NCI-H524 (cell line): ENCODE results near the gene BRD1.

Experiments
- DNase-seq, 2 experiments: peaks; one replicate each; lab custom pipeline; 2025; lab: John Stamatoyannopoulos, UW

Gene BRD1

DNA sequence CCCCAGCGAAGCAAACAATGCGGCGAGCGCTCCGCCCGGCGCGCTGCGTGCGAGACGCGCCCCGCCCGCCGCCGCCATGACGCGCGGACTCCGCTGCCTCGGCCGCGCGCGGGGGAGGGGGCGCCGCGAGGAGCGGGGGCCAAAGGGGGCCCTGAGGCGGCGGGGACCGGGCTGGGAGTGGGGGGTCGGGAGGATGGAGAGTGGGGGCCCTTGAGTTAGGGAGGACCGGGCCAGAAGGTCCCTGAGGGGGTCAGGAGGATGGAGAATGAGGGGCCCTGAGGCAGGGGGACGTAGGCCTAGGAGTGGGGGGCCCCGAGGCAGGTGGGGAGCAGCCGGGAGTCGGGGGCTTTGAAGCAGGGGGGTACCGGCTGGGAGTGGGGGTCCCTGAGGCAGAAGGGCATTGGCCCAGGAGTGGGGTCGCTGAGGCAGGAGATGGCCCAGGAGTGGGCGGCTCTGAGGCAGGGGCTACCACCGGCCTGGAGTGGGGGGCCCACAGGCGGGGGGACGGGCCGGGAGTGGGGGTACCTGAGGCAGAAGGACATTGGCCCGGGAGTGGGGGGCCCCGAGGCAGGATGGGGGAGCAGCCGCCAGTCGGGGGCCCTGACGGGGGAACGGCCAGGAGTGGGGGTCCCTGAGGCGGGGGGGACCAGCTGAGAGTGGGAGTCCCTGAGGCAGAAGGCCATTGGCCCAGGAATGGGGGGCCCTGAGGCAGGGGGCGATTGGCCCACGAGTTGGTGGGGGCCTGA lies at the start of gene BRD1:
Gene BRD1, minus strand, starts transcription at position 21 of the 746 bp plus-strand sequence. CDS start 3,556 bp downstream, outside the sequence.
- DNase-seq = peak in 1 of 2 experiments; percentile 36

GRCh38 chr22:49873228-49873940 lies 45.7 kb upstream of the BRD1 start:
- no peak for DNase-seq

GRCh38 chr22:49872347-49872746 lies 44.7 kb upstream of the BRD1 start:
- DNase-seq = no peak

DNA sequence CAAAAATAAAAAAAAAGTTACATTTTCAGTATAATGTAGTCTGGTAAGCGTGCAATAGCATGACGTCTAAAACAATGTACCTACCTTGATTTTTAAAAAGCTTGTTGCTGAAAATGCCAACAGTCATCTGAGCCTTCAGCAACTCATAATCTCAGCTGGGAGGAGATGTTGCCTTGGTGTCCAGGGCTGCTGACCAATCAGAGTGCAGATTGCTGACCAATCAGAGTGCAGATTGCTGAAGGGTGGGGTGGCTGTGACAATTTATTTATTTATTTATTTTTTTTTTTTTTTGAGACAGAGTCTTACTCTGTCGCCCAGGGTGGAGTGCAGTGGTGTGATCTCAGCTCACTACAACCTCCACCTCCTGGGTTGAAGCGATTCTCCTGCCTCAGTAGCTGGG lies 43.8 kb upstream of the BRD1 start:
- no peak for DNase-seq

DNA sequence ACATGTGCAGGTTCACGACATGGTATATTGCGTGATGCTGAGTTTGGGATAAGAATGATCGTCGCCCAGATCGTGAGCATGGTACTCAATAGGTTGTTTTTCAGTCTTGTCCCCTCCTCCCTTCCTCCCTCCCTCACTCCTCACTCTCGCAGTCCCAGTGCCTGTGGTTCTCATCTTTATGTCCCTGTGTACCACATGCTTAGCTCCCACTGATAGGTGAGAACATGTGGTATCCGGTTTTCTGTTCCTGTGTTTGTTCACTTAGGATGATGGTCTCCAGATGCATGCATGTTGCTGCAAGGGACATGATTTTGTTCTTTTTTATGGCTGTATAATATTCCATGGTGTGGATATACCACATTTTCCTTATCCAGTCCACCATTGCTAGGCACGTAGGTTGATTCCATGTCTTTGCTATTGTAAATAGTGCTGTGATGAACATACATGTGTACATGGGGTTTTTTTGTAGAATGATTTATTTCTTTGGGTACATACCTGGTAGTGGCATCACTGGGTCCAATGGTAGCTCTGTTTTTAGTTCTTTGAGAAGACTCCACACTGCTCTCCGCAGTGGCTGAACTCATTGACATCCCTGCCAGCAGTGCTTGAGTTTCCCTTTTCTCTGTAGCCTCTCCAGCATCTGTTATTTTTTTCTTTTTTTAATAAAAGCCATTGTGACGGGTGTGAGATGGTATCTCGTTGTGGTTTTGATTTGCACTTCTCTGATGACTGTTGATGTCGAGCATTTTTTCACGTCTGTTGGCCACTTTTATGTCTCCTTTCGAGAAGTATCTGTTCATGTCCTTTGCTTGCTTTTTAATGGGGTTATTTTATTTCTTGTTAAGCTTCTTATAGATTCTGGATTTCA lies 42.4 kb upstream of the BRD1 start:
- no peak for DNase-seq

- DNase-seq = no peak
Measured at GRCh38 chr22:49869086-49869830, 41.6 kb upstream of the BRD1 start.

GRCh38 chr22:49867303-49868265 lies 39.9 kb upstream of the BRD1 start:
- DNase-seq = no peak

DNA sequence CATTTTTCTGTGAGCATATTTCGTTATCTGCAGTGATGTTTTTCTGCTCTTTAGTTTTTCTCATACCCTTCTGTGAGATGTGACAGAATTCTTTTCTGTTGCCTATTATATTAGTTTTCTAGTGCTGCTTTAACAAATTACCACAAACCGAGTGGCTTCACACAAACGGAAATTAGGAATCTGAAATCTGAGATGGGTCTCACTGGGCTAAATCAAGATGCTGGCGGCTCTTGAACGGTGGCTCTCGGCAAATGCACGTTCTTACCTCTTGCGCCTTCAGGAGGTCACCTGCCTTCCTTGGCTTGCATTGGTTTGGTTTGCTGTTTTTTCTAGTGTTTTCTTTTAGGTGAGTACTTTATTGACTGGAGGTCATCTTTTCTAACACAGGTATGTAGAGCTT lies 39.0 kb upstream of the BRD1 start:
- no peak for DNase-seq

- DNase-seq = no peak
Measured at GRCh38 chr22:49866134-49866533, 38.5 kb upstream of the BRD1 start.

GRCh38 chr22:49865156-49865555 lies 37.5 kb upstream of the BRD1 start:
- DNase-seq = no peak

GRCh38 chr22:49863931-49864330 lies 36.3 kb upstream of the BRD1 start:
- no peak for DNase-seq

- no peak for DNase-seq
Measured at GRCh38 chr22:49862496-49862776, 34.8 kb upstream of the BRD1 start.

DNA sequence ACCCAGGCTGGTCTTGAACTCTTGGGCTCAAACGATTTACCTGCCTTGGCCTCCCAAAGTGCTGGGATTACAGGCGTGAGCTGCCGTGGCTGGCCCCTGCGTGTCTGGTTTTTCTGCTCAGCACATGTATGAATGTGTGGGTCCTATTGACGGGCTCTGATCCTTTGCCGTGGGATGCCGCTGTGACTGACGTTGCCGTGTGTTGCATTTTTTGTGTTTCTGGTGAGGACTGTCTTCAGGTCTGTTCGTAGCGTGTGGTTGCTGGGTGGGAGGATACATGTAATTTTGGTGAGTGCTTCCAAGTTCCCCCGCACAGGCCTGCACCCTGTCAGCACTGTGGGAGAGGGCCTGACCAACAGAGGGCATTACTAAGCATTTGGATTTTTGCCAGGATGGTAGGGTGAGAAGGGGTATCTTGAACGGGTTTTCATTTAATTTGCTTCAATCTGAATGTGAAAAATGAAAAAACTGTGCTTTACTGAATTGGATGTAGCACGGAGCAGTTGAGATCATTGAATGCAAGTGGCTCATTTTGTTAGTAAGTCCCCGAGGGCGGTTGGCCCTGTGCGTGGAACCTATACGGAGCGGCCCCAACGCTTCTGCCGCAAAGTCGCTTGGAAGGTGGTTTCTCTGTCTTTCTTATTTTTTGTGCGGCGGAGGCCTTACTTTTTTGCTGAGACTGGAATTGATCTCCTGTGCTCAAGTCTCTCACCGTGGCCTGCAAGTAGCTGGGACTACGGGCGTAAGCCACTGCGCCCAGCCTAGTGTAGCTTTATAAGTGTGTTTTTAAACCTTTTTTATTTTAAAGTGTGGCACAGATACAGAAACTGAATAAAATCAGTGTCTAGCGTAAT lies 34.2 kb upstream of the BRD1 start:
- DNase-seq = no peak

- no peak for DNase-seq
Measured at GRCh38 chr22:49858827-49859226, 31.2 kb upstream of the BRD1 start.

GRCh38 chr22:49856766-49857618 lies 29.3 kb upstream of the BRD1 start:
- no peak for DNase-seq

- no peak for DNase-seq
Measured at GRCh38 chr22:49856343-49856742, 28.7 kb upstream of the BRD1 start.

DNA sequence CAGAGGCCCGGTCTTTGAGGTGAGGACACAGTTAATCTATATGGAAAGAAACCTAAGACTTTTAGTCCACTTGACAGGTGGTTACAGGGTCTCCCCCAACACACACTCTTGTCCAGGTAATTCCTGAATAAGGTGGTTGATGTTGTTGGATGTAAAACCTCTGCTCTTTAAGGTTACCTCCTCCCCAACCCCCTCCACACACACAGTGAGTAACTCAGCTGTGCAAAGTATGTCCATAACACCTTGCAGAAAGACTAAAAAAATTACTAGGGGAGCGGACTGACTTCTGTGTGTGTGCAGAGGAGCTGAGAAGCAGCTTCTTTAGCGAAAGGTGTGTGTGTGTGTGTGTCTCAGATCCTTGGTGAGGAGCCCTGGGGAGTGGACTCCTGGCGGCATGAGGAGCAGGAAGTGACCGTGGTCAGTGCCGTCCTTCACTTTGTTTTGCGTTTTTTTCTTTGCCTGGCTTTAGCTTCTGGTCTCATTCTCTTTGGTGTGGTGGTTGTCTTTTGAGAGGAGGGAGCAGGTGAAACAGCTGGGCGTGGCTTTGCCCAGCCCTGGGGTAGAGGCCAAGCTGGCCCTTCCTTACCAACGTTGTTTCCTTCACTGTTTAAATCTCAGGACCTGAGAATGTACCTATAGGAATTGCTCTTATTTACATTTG lies 27.7 kb upstream of the BRD1 start:
- DNase-seq = no peak
